ENCODE results near the gene PRRG3.

The PRRG3 gene

GRCh38 chrX:151746502-151746901 is 51.2 kb downstream of the PRRG3 start:
- peaks cover 11% of the 10 kb centered on the region for H3K27me3 Mint-ChIP-seq
- no peaks in the 10 kb centered on the region for H3K36me3 Mint-ChIP-seq
- H3K4me1 Mint-ChIP-seq, result no peaks in the 10 kb centered on the region
- no peaks in the 10 kb centered on the region for H3K9me3 Mint-ChIP-seq
- H3K4me3 Mint-ChIP-seq, result no peak overlapping the region
- no peak overlapping the region for H3K27ac Mint-ChIP-seq
- ATAC-seq, result no peak

GRCh38 chrX:151750511-151750910 is 55.3 kb downstream of the PRRG3 start:
- H3K36me3 Mint-ChIP-seq, result no peaks in the 10 kb centered on the region
- H3K27me3 Mint-ChIP-seq, result peaks cover 11% of the 10 kb centered on the region
- H3K4me3 Mint-ChIP-seq, result no peak overlapping the region
- H3K27ac Mint-ChIP-seq, result no peak overlapping the region
- no peaks in the 10 kb centered on the region for H3K4me1 Mint-ChIP-seq
- peaks cover 2% of the 10 kb centered on the region for H3K9me3 Mint-ChIP-seq
- ATAC-seq, result no peak

DNA sequence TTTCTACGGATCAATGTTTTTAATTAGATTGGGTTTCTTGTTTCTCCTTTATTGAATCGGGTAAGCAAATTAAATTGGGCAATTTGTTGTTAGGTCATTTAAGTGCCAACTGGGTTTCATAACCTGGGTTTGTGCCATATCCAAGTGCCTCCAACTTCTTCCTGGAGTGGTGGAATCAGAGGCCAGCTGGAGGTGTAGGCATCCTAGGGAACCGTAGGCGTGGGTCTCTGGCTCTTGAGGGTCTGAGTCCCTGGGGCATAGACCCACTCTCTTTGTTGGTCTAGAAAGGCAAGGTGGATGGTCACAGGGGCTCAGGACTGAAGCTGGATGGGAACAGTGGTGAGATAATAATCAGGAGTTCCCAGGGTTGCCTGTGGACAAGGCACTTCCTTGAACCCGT is 57.6 kb downstream of the PRRG3 start:
- H3K4me3 Mint-ChIP-seq, result no peak overlapping the region
- no peaks in the 10 kb centered on the region for H3K4me1 Mint-ChIP-seq
- no peak overlapping the region for H3K27ac Mint-ChIP-seq
- H3K36me3 Mint-ChIP-seq, result no peaks in the 10 kb centered on the region
- no peak for ATAC-seq
- H3K9me3 Mint-ChIP-seq, result peaks cover 2% of the 10 kb centered on the region
- peaks cover 23% of the 10 kb centered on the region for H3K27me3 Mint-ChIP-seq

- H3K4me3 Mint-ChIP-seq, result no peak overlapping the region
- peaks cover 2% of the 10 kb centered on the region for H3K9me3 Mint-ChIP-seq
- H3K27me3 Mint-ChIP-seq, result peaks cover 23% of the 10 kb centered on the region
- no peak overlapping the region for H3K27ac Mint-ChIP-seq
- no peak for ATAC-seq
- no peaks in the 10 kb centered on the region for H3K4me1 Mint-ChIP-seq
- H3K36me3 Mint-ChIP-seq, result no peaks in the 10 kb centered on the region
These were observed 58.2 kb downstream of the PRRG3 start for GRCh38 chrX:151753313-151754046.

DNA sequence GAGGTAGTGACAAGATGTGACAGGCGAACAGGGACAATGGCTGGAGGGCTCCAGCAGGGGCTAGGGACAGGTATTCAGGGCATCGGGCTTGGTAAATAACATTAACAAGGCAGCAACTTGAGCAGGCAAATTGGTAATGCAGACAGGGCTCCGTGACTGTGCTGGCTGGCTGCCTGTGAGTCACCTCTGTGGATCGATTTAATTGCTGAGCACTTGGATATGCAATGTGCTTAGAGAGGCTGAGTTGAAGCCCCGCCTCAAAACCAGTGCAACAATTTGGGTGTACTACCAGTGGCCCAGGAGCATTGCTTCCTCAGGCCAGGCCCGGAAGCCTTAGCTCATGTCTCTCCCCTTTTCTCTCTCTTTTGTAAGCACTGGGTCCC is 58.8 kb downstream of the PRRG3 start:
- ATAC-seq, result no peak
- no peak overlapping the region for H3K27ac Mint-ChIP-seq
- no peaks in the 10 kb centered on the region for H3K4me1 Mint-ChIP-seq
- H3K4me3 Mint-ChIP-seq, result no peak overlapping the region
- H3K9me3 Mint-ChIP-seq, result peaks cover 2% of the 10 kb centered on the region
- no peaks in the 10 kb centered on the region for H3K36me3 Mint-ChIP-seq
- peaks cover 23% of the 10 kb centered on the region for H3K27me3 Mint-ChIP-seq

DNA sequence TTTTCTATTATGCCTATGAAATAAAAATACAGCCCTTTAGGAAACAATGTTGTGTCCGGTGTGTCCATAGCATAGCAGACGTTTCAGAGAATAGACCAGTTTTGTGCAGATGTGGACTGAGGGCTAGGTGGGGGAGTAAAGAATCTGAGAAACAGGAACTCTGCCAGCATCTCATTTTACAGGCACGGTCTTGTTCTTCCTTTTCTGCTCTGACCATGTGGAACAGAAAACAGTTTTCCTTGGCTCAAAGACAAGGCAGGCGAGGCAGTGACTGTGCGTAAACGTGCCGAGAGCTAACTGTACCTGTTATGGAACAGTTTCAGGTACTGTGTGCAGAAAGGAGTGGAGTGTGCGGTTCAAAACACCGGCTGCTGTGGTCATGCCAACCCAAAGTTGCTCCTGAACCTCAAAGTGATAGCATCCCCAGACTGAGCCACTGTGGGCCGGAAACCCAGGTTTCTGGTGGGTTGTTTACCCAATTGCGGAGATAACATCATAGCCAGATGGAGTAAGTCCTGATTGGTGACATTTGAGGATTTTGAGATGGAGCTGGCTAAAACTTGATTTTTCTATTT is 59.5 kb downstream of the PRRG3 start:
- Mint-ChIP-seq H3K4me1 (no peaks in the 10 kb centered on the region), H3K9me3 (peaks cover 2% of the 10 kb centered on the region), H3K4me3 (no peak overlapping the region), H3K36me3 (no peaks in the 10 kb centered on the region), H3K27ac (no peak overlapping the region), H3K27me3 (peaks cover 23% of the 10 kb centered on the region)
- ATAC-seq, result no peak

Measured in stimulated activated memory B cell treated with anti-CD40 and anti-IgM and Interleukin-4, amounts not matched to agents 10 μg/mL and 1 μg/mL and 100 μg/mL, for 72 hours (primary cell).